ENCODE results near the gene KANSL1.
"Not testable (repeated sequence)": the region's sequence is repeated elsewhere in the genome, so short reads cannot be mapped to it uniquely, and the experiment has no call there.

Gene KANSL1, protein sequence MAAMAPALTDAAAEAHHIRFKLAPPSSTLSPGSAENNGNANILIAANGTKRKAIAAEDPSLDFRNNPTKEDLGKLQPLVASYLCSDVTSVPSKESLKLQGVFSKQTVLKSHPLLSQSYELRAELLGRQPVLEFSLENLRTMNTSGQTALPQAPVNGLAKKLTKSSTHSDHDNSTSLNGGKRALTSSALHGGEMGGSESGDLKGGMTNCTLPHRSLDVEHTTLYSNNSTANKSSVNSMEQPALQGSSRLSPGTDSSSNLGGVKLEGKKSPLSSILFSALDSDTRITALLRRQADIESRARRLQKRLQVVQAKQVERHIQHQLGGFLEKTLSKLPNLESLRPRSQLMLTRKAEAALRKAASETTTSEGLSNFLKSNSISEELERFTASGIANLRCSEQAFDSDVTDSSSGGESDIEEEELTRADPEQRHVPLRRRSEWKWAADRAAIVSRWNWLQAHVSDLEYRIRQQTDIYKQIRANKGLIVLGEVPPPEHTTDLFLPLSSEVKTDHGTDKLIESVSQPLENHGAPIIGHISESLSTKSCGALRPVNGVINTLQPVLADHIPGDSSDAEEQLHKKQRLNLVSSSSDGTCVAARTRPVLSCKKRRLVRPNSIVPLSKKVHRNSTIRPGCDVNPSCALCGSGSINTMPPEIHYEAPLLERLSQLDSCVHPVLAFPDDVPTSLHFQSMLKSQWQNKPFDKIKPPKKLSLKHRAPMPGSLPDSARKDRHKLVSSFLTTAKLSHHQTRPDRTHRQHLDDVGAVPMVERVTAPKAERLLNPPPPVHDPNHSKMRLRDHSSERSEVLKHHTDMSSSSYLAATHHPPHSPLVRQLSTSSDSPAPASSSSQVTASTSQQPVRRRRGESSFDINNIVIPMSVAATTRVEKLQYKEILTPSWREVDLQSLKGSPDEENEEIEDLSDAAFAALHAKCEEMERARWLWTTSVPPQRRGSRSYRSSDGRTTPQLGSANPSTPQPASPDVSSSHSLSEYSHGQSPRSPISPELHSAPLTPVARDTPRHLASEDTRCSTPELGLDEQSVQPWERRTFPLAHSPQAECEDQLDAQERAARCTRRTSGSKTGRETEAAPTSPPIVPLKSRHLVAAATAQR (N-terminal part only)

DNA sequence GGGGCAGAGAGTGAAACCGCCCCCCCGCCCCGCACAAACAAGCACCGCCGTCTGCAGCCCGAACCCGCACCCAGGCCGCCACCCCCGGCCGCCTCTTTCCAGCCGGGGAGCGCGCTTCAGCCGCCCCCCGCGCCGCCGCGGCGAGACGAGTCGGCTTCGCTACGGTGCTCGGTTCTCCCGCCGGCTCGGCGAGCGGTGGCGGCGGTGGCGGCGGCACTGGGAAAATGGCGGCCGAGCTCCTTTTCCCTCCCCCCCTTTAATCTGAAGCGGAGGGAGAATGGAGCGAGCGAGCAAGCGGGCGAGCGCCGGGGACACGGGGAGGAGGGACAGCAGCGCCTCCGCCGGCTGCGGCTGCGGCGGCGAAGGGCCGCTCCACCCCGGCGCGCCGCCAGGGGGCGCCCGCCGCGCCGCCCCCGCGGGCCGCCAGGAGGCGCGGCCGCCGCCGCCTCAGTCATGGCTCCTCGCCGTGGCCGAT is at the start of gene KANSL1:
KANSL1 (minus strand) TSS at position 279 of the 475 bp plus-strand sequence. CDS start 21,286 bp downstream, outside the sequence.
- peak; percentile 90 for DNase-seq

DNA sequence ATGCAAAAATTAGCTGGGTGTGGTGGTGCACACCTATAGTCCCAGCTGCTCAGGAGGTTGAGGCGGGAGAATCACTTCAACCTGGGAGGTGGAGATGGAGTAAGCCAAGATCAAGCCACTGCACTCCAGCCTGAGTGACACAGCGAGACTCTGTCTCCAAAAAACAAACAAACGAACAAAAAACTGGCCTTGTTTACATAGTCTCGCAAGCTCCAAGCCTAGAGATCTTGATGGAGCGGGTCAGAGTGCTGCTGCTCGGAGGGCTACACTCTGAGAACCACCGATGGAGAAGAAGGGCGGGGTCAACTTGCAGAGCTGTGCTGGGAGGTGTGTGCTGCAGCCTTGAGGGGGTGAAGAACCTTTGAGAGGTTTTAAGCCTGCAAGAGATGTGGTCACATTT is 38.1 kb upstream of the KANSL1 start:
- not testable (repeated sequence) for DNase-seq

DNA sequence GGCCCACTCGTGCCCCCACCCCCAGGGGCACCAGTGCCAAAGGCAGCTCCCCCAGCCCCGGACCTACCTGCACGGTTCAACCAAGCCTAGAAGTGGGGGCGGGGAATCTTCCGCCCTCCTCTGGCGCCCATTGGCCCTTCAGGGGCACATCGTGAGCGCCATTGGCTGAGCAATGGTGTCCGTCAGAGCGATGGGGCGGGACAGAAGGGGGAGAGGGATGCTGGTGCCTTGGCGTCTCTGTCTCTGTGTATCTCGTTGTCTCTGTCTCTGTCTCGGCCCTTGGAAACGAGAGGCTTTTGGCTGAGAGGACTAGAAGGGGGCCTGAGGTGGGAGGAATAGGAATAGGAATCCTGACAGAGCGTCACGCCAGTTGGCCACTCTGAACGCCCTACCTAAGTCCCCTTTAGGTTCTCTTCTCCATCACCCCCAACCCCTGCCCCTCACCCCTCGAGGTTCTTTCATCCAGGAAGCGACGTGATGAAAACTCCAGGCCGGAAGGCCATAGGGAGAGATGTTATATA is 32.1 kb upstream of the KANSL1 start:
- peak; percentile 97 for DNase-seq

DNA sequence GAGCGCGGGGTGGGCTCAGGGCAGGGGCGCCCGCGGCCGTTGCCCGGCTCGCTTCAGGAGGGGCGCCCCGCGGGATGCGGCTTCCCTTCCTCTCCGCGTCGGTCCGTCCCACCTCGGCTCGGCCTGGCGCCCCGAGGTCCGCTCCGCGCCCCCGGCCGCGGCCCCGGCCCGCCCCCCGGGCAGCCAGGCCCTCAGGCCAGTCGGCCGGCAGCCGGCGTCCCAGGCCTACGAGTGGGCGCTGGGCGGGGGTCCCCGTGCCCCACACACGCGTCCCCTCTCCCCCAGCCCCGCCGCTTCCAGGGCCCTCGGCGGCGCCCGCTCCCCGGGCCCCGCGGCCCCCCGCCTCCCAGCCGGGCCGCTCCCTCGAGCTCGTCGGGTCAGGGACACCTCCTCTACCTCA is 31.6 kb upstream of the KANSL1 start:
- DNase-seq, result not testable (repeated sequence)

DNA sequence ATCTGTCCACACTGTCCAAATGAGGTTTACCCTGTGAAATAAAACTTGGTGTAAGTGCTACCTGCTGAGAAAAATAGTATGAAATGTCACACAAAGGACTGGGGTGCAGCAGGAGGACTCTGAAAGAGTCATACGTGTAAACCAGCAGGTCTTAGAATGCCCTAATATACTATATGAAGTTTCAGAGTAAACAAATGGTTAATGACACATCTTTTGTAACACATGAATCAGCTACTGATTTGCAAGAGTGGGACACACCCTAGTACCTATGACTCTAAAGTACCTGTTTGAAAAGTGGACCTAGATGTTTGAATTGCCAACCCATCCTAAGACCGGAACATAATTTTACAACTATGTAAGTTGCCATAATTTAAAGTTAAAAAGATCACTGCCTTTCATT is 29.8 kb upstream of the KANSL1 start:
- not testable (repeated sequence) for DNase-seq

DNA sequence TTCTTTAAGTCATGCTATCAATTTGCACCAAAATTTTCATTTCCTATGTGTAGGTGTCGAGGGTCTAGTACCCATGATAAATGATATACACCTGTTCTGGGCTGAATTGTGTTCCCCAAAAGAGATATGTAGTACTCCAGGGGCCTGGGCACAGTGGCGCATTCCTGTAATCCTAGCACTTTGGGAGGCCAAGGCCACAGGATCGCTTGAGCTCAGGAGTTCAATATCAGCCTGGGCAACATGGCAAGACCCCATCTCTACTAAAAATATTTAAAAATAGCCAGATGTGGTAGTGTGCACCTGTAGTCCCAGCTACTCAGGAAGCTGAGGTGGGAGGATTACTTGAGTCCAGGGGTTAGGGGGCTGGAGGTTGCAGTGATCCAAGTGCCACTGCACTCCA is 23.5 kb upstream of the KANSL1 start:
- no peak for DNase-seq

DNA sequence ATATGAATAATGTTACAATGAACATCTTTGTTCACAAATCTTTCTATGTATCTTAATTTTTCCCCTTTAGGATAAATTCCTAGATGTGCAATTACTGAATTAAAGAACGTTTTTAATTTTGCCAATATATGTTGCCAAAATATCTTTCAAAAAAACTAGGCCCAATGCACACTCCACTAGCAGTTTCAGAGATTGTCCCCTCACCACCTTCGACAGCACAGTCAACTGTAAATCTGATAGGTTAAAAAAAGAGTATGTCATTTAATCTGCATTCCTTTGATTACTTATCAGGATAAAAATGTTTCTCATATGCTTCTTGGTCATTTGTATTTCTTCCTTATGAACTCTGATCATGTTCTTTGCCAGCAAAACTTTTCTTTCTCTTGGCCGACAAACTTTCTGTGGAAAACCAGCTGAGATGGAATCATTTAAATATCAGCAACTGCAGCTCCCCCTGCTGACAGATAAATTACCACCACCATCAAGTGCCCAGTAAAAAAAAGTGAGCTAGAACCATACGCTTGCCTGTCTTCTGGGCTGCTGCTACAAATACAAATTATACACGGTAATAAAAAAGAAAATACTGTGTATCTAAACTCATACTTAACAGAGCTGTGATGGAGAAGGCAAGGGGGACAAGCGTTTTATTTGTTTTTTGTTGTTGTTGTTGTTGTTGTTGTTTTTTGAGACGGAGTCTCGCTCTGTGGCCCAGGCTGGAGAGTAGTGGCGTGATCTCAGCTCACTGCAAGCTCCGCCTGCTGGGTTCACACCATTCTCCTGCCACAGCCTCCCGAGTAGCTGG is 19.6 kb upstream of the KANSL1 start:
- DNase-seq, result peak; percentile 63

DNA sequence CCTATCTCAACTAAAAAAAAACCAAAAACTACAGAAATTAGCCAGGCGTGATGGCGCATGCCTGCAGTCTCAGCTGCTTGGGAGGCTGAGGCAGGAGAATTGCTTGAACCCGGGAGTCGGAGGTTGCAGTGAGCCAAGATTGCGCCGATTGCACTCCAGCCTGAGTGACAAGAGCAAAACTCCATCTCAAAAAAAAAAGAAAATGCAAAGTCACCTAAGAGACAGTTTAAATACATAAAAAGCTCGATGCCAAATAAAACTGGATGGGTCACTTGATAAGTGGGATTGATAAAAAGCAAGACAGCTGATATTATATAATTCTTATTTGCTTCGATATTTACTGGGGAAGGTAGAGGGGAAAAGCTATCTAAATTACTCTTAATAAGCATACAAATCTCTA is 15.8 kb upstream of the KANSL1 start:
- DNase-seq, result no peak

DNA sequence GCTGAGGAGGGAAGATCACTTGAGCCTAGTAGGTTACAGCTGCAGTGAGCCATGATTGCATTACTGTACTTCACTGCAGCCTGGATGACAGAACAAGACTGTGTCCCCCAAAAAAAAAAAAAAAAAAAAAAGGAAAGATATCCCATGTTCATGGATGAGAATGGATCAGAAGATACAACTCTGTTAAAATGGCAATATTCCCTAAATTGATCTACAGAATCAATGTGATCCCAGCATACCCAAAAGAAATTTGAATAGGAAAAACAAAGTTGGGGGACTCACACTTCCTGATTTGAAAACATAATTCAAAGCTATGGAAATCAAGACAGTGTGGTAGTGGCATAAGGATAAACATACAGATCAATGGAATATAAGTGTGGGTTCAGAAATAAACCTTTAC is 12.7 kb upstream of the KANSL1 start:
- no peak for DNase-seq

DNA sequence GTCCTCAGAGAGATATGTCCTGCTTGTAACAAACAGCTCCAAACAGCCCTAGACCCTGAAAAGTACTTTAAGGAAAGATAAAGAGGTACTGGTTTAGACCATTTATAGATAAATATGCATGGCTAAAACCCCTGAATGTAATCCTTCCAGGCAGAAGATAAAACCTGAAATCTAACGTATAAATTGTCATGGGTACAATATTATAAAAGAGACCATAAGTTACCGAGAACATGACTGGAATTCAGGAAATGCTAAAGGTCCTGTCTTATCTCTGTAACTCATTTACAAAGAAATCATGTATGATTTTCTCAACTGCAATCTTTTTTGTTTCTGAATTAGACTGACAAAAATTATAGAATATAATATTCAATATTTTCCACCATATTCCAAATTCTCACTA is 9.2 kb upstream of the KANSL1 start:
- no peak for DNase-seq

DNA sequence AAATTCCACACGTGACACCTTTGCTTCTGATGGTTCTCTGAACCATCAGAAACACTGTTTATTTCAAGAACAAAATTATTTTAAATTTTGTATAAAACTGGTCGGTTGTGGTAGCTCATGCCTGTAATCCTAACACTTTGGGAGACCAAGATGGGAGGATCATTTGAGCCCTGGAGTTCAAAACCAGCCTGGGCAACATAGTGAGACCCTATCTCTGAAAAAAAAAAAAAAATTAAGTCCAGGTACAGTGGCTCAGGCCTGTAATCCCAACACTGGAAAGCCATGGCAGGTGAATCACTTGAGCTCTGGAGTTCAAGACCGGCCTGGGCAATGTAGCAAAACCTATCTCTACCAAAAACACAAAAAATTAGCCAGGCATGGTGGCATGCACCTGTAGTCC is 8.3 kb upstream of the KANSL1 start:
- no peak for DNase-seq

DNA sequence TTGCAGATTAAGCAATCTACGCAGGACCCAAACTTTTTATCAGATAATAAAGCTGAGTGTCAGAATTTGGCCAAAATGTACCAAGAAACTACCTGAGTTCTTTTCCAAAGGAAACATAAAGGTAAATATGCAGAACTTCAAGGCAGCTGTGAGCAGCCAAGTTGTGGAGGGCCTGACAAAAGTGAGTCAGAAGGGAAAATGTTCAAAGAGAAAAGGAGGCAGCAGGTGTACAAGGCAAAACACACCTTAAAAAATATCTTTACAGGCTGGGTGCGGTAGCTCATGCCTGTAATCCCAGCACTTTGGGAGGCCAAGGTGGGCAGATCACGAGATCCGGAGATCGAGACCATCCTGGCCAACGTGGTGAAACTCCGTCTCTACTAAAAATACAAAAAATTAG is 7.0 kb upstream of the KANSL1 start:
- DNase-seq, result no peak

DNA sequence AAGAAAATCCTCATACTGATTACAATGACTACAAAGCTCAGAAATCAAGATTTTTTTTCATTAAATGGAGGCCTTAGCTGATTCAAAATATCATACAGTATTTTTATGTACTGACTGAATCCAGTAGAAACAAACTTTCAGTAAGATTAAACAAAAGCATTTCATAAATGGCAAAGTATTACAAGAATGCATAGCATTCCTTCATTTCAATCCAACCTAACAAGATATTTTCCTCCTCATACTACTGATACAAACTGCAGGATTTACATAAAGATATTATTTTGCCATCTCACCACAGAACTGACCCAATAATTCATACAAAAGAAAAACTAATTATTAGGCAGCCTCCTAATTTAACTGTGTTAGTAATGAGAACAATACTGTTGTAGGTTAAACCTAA is 6.2 kb upstream of the KANSL1 start:
- no peak for DNase-seq

DNA sequence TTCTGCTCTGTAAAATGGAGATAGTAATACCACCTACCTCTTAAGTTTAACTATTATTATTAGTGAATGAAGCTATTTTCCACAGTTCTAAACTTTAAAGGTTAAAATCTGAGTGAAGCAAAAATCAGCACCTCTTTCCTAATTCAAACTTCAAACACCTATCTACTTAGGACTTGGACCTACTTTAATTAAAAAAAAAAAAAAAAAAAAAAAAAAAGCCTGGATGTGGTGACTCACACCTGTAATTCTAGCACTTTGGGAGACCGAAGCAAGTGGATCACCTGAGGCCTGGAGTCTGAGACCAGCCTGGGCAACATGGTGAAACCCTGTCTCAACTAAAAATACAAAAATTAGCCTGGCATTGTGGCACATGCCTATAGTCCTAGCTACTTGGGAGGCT is 5.0 kb upstream of the KANSL1 start:
- DNase-seq, result no peak

DNA sequence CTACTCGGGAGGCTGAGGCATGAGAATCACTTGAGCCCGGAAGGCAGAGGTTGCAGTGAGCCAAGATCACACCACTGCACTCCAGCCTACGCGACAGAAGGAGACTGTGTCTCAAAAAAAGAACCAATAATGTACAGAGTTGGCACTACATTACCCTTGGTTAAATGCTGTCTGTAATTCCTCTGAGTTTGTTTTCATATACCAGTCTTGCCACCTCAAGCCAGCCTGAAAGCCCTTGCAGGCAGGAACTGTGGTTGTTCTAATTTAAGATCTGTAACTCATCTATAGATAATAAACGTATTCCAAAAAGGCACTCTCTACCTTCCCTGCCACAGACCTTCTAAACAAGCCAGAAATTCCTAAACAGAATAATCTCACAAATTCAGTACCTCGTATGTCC is 4.3 kb upstream of the KANSL1 start:
- no peak for DNase-seq

DNA sequence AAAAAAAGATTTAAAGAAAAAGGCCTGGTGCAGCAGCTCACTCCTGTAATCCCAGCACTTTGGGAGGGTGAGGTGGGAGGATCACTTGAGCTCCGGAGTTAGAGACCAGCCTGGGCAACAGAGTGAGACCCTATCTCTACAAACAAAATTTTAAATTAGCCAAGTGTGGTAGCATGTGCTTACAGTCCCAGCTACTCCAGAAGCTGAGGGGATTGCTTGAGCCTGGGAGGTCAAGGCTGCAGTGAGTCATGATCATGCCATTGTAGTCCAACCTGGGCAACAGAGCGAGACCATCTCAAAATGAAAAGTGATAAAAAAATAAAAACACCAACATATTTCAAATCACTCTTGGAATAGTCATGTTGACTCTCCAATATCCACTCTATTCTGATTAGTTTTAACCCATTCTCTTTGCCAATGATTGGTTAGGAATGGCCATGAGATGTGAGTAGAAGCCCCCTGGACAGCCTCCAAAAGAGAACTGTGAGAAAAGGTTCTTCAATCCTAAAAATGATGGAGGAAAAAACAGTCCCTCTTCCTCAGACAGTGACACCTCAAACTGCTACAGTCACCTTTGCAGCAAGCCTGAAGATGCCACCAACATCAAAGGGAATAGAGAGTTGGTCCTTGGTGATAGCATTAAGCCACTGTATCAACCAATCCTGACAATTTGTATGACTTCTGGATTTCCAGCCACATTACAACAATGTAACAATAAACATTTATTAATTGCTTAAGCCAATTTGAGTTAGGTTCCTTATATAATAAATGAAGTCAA is 2.9 kb upstream of the KANSL1 start:
- no peak for DNase-seq

DNA sequence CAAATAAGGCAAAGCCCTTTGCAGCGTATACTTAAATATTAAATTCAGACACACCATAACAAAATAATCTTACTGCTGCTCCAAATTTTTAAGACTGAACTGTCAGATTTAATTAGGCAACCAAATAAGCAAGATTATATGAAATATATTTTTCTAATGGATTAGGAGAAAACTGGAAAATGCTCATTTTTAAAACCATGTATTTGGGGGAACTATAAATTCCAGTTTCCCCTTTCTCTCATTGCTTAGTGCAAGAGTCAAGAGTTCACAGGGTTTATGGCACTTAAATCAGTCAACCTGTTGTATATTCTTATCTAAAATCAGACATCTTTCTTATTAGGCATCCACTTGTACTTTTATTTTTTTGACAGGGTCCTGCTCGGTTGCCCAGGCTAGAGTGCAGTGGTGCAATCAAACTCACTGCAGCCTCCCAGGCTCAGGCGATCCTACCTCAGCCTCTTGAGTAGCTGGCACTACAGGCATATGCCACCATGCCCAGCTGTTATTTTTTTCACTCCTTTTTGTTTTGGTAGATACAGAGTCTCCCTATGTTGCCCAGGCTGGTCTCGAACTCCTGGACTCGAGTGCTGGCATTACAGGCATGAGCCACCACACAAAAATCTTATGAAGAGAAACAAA is 2.1 kb upstream of the KANSL1 start:
- no peak for DNase-seq

DNA sequence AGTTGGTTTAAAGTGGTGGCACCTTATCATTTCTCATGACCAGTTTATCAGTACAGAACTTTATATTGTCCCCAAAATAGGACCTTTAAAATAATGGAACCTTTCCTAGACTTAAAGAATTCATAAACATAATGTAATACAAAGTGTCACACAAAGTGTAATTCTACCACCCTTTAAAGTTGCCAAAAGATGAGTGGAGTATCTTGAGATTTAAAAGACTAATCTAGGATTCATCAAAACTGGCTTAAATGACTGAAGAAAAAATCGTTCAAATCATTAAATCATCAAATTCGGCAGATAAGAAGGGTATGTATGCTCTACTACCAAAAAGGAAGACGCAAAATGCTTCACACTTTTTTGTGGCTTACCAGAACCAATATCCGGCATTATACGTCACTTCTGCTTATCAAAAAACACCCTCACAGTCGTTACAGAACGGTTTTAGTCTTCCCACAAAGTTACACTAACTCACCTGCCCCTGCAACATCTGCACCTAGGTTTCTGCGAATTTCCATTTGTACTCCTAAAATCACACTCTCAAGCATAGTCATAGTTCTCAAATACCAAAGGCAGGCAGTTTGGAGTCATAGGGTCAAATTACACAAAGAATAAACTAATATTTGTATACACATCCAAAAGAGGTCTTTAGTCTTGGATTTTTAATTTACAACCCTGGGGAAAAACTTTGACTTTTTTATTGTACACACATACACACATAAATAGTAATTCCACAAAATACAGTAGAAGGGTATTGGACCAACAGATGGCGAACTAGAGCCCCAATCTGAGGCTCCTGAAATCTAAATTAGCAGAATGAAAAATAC is 1.4 kb upstream of the KANSL1 start:
- DNase-seq, result peak; percentile 53

DNA sequence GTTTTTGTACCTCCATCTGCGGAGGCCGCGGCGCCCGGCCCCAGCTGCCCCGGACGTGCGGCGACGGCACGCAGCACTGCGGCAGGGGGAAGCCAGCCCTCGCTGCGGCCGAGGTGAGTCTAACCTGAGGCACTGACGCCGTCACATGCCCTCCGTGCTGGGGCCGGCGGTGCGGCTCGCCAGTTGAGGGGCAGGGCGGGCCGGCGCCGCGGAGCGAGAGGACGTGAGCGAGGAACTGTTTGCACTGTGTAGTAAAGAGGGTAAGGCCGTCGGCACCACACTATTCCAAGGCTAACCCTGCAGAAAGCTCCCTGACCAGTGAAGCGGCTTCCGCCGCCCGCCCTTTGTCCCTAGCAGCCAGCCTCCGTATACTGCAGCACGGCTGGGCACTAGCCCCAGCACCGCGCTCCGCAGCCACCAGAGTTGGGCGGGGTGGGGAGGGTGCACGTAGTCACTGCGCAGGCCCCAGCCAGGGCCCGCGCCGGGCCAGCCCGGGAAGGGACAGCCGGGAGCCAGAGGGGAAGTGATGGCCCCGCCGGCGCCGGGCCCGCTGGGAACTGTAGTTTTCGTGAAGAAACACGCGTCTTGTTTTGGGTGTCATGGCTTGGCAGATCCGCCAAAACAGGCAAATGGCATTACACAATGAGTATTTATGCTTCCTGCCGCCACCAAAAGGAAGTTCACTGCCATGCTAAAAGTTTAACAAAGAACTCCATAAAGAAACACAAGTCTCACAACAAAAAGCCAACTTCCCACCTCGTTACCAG is 580 bp upstream of the KANSL1 start:
- DNase-seq, result peak; percentile 94

Measured in activated naive CD4-positive, alpha-beta T cell treated with Interleukin-2 at 50 U/mL for 16 hours (primary cell).